Uterus (tissue), 2 donors: ENCODE data around the gene NKIRAS2.

ENCODE experiments used
- POLR2A ChIP-seq, 2 donors: fragments of 450-650 bp; IDR thresholded peaks; one replicate each; pipeline ENCODE4 v1.6.1; 2016; ENCODE audit warnings: antibody characterized with exemption in 2 of 2, mild to moderate bottlenecking in 1 of 2, moderate library complexity in 1 of 2
- TF ChIP-seq, protein P1 (sequence below), 4 experiments: fragments of 200-600 bp in 2 of 4; fragments of 450-650 bp in 2 of 4; sonication (generic) in 2 of 4; IDR thresholded peaks; one replicate each; pipeline ENCODE4 v1.5.1; 2016 to 2019; ENCODE audit warnings: antibody characterized with exemption in 4 of 4, mild to moderate bottlenecking in 2 of 4, moderate library complexity in 1 of 4

DNA sequence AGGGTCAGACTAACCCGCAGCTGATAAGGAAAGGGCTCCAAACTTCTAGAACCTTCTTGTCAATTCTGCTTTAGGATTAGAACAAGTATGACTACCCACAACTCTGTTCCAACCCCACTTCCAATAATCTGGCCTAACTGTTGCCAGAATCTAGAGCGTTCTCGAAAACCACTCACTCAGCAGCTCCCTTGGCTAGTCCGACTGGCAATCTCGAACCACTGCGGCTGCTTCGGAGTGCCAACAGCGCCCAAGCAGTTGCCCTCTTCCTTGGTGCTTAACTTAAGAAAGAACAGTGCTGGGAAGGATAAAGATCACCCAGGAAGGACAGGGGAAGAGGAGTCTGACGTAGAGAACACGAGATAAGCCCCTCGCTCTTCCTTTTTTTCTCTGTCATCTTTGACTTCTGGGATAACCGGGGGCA is 3.5 kb upstream of the NKIRAS2 start:
- TF ChIP-seq, protein P1, sequence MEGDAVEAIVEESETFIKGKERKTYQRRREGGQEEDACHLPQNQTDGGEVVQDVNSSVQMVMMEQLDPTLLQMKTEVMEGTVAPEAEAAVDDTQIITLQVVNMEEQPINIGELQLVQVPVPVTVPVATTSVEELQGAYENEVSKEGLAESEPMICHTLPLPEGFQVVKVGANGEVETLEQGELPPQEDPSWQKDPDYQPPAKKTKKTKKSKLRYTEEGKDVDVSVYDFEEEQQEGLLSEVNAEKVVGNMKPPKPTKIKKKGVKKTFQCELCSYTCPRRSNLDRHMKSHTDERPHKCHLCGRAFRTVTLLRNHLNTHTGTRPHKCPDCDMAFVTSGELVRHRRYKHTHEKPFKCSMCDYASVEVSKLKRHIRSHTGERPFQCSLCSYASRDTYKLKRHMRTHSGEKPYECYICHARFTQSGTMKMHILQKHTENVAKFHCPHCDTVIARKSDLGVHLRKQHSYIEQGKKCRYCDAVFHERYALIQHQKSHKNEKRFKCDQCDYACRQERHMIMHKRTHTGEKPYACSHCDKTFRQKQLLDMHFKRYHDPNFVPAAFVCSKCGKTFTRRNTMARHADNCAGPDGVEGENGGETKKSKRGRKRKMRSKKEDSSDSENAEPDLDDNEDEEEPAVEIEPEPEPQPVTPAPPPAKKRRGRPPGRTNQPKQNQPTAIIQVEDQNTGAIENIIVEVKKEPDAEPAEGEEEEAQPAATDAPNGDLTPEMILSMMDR (IDR thresholded peaks at IDR 0.05) = no peak
- no peak for TF ChIP-seq POLR2A (IDR thresholded peaks at IDR 0.05)
